ENCODE results near the gene GDPD1. TPM values are rescaled to one million over a fixed set of nuclear protein-coding genes. Genes with fewer than 3 reads are reported as not detected.
A peak's percentile ranks its signal among the peaks of the same experiment; 100 is the strongest.

GDPD1 gene
- polyA plus RNA-seq, 3 donors: 0.50 to 1.6 (median 1.6) TPM

DNA sequence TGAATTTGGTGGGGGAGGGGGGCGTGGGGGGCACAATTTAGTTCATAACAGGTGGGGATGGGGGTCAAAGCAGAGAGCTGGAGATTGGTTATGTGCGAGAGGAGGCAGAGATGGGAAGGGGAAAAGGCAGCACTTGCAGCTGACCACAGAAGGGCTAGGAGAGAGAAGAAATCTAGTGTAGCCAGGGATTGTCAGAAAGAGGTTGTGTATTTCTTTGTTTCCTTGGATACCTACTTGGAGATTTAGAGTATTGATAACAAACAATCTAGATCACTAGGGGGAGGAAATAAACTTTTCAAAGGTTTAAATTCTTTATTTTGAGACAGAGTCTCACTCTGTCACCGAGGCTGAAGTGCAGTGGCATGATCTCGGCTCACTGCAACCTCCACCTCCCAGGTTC is 64.0 kb downstream of the GDPD1 start:
- Mint-ChIP-seq H3K27ac (peak overlapping the region in 3 of 7 donors; percentile 42 to 63 (median 60)), H3K27me3 (ENCODE audit: low read depth in 3 of 3) (peaks cover 0 to 3% (median 0%) of the 10 kb centered on the region in 3 donors), H3K36me3 (peaks cover 0 to 4% of the 10 kb centered on the region in 2 donors), H3K4me1 (peaks cover 12% of the 10 kb centered on the region), H3K9me3 (peaks cover 0 to 3% (median 0%) of the 10 kb centered on the region in 7 donors), H3K4me3 (no peak overlapping the region)
- H3K4me1 ChIP-seq (ENCODE audit: control insufficient read depth in 1 of 2, insufficient read depth in 2 of 2, low read length in 2 of 2): peaks cover 7 to 11% of the 10 kb centered on the region in 2 donors
- H3K27me3 ChIP-seq (ENCODE audit: control insufficient read depth in 2 of 2, insufficient read depth in 2 of 2, low read length in 2 of 2): no peaks in the 10 kb centered on the region
- H3K36me3 ChIP-seq (replicated peaks in 1 of 2; ENCODE audit: control insufficient read depth in 1 of 2, insufficient read depth in 2 of 2, low read length in 2 of 2): no peaks in the 10 kb centered on the region
- no peaks in the 10 kb centered on the region for H3K79me2 ChIP-seq (ENCODE audit: insufficient read depth, low read length)
- H2AFZ ChIP-seq (ENCODE audit: insufficient read depth, low read depth, low read length, poor library complexity, severe bottlenecking): no peak overlapping the region
- no peak for DNase-seq
- no peak overlapping the region for H3K9ac ChIP-seq (ENCODE audit: insufficient read depth, low read length, poor library complexity, severe bottlenecking)
- no peaks in the 10 kb centered on the region for H4K20me1 ChIP-seq (ENCODE audit: insufficient read depth, low read length)
- no peaks in the 10 kb centered on the region for H3K9me3 ChIP-seq (replicated peaks in 1 of 2; ENCODE audit: control insufficient read depth in 1 of 2, insufficient read depth in 1 of 2, low read length in 2 of 2)
- 89% methylated on average over 4 of the region's 4 CpGs for WGBS (ENCODE audit: insufficient coverage)
- intact Hi-C loops (cut with micrococcal nuclease): no loop called here
- no peak overlapping the region for H3K4me2 ChIP-seq (replicated peaks; ENCODE audit: extremely low read depth, low read length, poor library complexity, severe bottlenecking)
- H3K4me3 ChIP-seq (replicated peaks in 1 of 3; ENCODE audit: low read depth in 2 of 3, low read length in 3 of 3): no peak overlapping the region
- H3K27ac ChIP-seq (ENCODE audit: low read depth in 1 of 2, low read length in 2 of 2): no peak overlapping the region
- TF ChIP-seq, protein P1, sequence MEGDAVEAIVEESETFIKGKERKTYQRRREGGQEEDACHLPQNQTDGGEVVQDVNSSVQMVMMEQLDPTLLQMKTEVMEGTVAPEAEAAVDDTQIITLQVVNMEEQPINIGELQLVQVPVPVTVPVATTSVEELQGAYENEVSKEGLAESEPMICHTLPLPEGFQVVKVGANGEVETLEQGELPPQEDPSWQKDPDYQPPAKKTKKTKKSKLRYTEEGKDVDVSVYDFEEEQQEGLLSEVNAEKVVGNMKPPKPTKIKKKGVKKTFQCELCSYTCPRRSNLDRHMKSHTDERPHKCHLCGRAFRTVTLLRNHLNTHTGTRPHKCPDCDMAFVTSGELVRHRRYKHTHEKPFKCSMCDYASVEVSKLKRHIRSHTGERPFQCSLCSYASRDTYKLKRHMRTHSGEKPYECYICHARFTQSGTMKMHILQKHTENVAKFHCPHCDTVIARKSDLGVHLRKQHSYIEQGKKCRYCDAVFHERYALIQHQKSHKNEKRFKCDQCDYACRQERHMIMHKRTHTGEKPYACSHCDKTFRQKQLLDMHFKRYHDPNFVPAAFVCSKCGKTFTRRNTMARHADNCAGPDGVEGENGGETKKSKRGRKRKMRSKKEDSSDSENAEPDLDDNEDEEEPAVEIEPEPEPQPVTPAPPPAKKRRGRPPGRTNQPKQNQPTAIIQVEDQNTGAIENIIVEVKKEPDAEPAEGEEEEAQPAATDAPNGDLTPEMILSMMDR (IDR thresholded peaks at IDR 0.05): no peak

DNA sequence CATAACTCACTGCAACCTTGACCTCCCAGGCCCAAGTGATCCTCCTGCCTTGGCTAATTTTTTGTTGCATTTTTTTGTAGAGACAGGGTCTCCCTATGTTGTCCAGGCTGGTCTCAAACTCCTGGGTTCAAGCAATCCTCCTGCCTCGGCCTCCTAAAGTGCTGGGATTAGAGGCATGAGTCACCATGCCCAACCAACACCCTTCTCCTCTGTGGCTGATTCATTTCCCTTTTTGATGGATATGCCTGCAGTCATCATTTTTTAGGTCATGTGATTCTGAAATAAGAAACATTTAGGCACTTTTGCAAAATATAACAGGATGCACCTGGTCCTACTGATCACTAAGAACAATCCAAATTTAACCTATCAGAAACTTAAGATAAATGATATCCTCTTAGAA is 67.1 kb downstream of the GDPD1 start:
- WGBS (ENCODE audit: insufficient coverage): no CpG with 5 or more reads among the region's 1 CpG
- Histone ChIP-seq H4K20me1 (ENCODE audit: insufficient read depth, low read length) (no peaks in the 10 kb centered on the region), H2AFZ (ENCODE audit: insufficient read depth, low read depth, low read length, poor library complexity, severe bottlenecking) (no peak overlapping the region), H3K27ac (ENCODE audit: low read depth in 1 of 2, low read length in 2 of 2) (peak overlapping the region; percentile 47 to 80), H3K4me3 (replicated peaks in 1 of 3; ENCODE audit: low read depth in 2 of 3, low read length in 3 of 3) (no peak overlapping the region), H3K9me3 (replicated peaks in 1 of 2; ENCODE audit: control insufficient read depth in 1 of 2, insufficient read depth in 1 of 2, low read length in 2 of 2) (no peaks in the 10 kb centered on the region), H3K4me2 (replicated peaks; ENCODE audit: extremely low read depth, low read length, poor library complexity, severe bottlenecking) (peak overlapping the region; percentile 22), H3K36me3 (replicated peaks in 1 of 2; ENCODE audit: control insufficient read depth in 1 of 2, insufficient read depth in 2 of 2, low read length in 2 of 2) (no peaks in the 10 kb centered on the region), H3K79me2 (ENCODE audit: insufficient read depth, low read length) (no peaks in the 10 kb centered on the region), H3K9ac (ENCODE audit: insufficient read depth, low read length, poor library complexity, severe bottlenecking) (peak overlapping the region; percentile 4), H3K4me1 (ENCODE audit: control insufficient read depth in 1 of 2, insufficient read depth in 2 of 2, low read length in 2 of 2) (peaks cover 15 to 29% of the 10 kb centered on the region in 2 donors), H3K27me3 (ENCODE audit: control insufficient read depth in 2 of 2, insufficient read depth in 2 of 2, low read length in 2 of 2) (no peaks in the 10 kb centered on the region)
- Mint-ChIP-seq H3K4me3 (no peak overlapping the region), H3K27me3 (ENCODE audit: low read depth in 3 of 3) (peaks cover 0 to 3% (median 0%) of the 10 kb centered on the region in 3 donors), H3K27ac (peak overlapping the region in 6 of 7 donors; percentile 84 to 98 (median 92)), H3K4me1 (peaks cover 28% of the 10 kb centered on the region), H3K36me3 (peaks cover 0 to 4% of the 10 kb centered on the region in 2 donors), H3K9me3 (peaks cover 0 to 3% (median 0%) of the 10 kb centered on the region in 7 donors)
- peak in 2 of 3 donors; percentile 75 to 88 for DNase-seq
- intact Hi-C loops (cut with micrococcal nuclease): no loop called here
- TF ChIP-seq, protein P1 (IDR thresholded peaks at IDR 0.05): no peak

Measured in CD14-positive monocyte (primary cell).